ENCODE data around the gene CKAP4. TPM values are rescaled to one million over a fixed set of nuclear protein-coding genes. Genes with fewer than 3 reads are reported as not detected.

Gene CKAP4
- total RNA-seq, 1 donor from 2014 or later: 99.7 TPM

DNA sequence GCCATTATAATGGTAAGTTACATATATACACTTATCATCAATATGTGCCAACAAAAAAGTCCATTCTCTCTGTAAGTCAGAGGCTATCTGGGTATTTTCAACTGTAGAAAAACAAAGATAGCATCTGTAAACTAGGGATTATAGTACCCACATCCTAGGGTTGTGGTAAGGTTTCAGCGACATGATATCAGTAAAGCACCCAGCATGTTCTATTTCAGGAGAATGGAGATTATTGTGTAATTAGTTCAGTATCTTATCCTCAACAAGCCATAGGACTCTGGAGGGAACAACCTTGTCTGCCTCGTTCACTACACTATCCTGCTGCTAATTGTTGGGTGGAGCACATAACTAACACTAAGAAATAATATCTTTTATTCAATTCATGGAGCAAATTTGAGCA lies 19.7 kb upstream of the CKAP4 start:
- H3K4me3 ChIP-seq (ENCODE audit: low read depth, low read length): no peak overlapping the region
- DNase-seq (ENCODE audit: low read depth): no peak
- no peak for TF ChIP-seq CTCF (conservative IDR thresholded peaks at IDR 0.05; ENCODE audit: low read depth, low read length)

DNA sequence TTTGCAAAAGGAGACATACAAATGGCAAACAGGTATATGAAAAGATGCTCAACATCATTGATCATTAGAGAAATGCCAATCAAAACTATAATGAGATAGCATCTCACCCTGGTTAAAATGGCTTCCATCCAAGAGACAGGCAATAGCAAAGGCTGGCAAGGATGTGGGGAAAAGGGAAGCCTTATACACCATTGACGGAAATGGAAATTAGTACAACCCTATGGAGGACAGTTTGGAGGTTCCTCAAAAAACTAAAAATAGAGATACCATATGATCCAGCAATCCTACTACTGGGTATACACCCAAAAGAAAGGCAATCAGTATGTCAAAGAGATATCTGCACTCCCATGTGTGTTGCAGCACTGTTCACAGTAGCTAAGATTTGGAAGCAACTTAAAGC lies 17.3 kb upstream of the CKAP4 start:
- TF ChIP-seq CTCF (conservative IDR thresholded peaks at IDR 0.05; ENCODE audit: low read depth, low read length): no peak
- no peak for DNase-seq (ENCODE audit: low read depth)
- no peak overlapping the region for H3K4me3 ChIP-seq (ENCODE audit: low read depth, low read length)

DNA sequence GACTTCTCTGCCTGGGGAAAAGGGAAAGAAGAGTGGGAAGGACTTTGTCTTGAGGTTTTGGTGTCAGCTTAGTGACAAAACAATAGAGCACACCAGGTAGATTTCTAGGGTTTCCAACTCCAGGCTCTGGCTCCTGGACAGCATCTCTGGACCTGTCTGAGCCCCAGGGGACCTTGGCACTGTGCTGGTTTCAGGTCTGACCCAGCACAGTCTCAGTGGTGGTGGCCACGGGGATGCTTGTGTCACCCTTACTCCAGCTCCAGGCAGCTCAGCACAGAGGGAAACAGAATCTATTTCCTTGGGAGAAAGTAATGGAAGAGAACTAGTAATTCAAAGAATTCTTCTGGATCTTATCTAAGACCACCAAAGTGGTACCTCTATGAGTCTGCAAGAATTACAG lies 11.1 kb upstream of the CKAP4 start:
- H3K4me3 ChIP-seq (ENCODE audit: low read depth, low read length): no peak overlapping the region
- TF ChIP-seq CTCF (conservative IDR thresholded peaks at IDR 0.05; ENCODE audit: low read depth, low read length): no peak
- no peak for DNase-seq (ENCODE audit: low read depth)

- TF ChIP-seq CTCF (conservative IDR thresholded peaks at IDR 0.05; ENCODE audit: low read depth, low read length): no peak
- H3K4me3 ChIP-seq (ENCODE audit: low read depth, low read length): no peak overlapping the region
- no peak for DNase-seq (ENCODE audit: low read depth)
These were observed 10.4 kb upstream of the CKAP4 start for GRCh38 chr12:106258226-106258625.

GRCh38 chr12:106256524-106256923 lies 8.7 kb upstream of the CKAP4 start:
- DNase-seq (ENCODE audit: low read depth): no peak
- no peak for TF ChIP-seq CTCF (conservative IDR thresholded peaks at IDR 0.05; ENCODE audit: low read depth, low read length)
- H3K4me3 ChIP-seq (ENCODE audit: low read depth, low read length): no peak overlapping the region

DNA sequence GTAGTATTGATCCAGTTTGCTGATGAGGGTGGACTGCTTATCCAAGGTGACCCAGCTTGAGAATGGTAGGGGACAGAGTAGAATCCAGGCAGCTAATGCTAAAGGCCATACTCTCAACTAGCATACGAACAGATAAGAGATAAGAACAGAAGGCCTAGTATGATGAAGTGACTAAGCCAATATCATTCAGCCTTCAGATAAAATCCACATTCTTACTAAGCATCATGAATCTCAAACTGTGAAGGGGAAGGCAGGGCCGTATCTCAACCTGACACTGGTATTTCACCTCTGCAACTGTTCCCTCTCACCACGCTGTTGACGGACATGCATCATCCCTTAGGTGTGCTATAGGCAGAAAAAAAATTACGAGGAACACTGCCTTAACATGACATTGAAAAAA lies 8.1 kb upstream of the CKAP4 start:
- no peak for DNase-seq (ENCODE audit: low read depth)
- no peak overlapping the region for H3K4me3 ChIP-seq (ENCODE audit: low read depth, low read length)
- TF ChIP-seq CTCF (conservative IDR thresholded peaks at IDR 0.05; ENCODE audit: low read depth, low read length): no peak

- no peak overlapping the region for H3K4me3 ChIP-seq (ENCODE audit: low read depth, low read length)
- DNase-seq (ENCODE audit: low read depth): no peak
- TF ChIP-seq CTCF (conservative IDR thresholded peaks at IDR 0.05; ENCODE audit: low read depth, low read length): no peak
These were observed 7.7 kb upstream of the CKAP4 start for GRCh38 chr12:106255493-106255892.
